Astrocyte of the spinal cord (primary cell): ENCODE data around the gene ATP6V0C.
"Not testable (repeated sequence)": the region's sequence is repeated elsewhere in the genome, so short reads cannot be mapped to it uniquely, and the experiment has no call there.

Source experiments
- DNase-seq: peaks from one replicate; pipeline ENCODE4 v3.0.0; 2011; ENCODE audit warnings: low read depth, low spot score
- H3K4me3 ChIP-seq: 2 replicates; pipeline ENCODE4 v1.5.1; 2011; ENCODE audit warnings: low read depth, mild to moderate bottlenecking, low read length, moderate library complexity
- in situ Hi-C: cut with HindIII; loops from 2 replicates; pipeline ENCODE4 v1.10.0; 2017; ENCODE audit warnings: low sequenced_read_pairs
- TF ChIP-seq, protein P1 (sequence below): IDR thresholded peaks from 2 replicates; pipeline ENCODE4 v1.5.1; 2012; ENCODE audit warnings: low read depth, mild to moderate bottlenecking, low read length, inconsistent platforms

The ATP6V0C gene

GRCh38 chr16:2529961-2530628 lies 16.3 kb downstream of the ATP6V0C start:
- no peak overlapping the region for H3K4me3 ChIP-seq
- in situ Hi-C loops, result no loop called here
- DNase-seq, result no peak
- TF ChIP-seq, protein P1, sequence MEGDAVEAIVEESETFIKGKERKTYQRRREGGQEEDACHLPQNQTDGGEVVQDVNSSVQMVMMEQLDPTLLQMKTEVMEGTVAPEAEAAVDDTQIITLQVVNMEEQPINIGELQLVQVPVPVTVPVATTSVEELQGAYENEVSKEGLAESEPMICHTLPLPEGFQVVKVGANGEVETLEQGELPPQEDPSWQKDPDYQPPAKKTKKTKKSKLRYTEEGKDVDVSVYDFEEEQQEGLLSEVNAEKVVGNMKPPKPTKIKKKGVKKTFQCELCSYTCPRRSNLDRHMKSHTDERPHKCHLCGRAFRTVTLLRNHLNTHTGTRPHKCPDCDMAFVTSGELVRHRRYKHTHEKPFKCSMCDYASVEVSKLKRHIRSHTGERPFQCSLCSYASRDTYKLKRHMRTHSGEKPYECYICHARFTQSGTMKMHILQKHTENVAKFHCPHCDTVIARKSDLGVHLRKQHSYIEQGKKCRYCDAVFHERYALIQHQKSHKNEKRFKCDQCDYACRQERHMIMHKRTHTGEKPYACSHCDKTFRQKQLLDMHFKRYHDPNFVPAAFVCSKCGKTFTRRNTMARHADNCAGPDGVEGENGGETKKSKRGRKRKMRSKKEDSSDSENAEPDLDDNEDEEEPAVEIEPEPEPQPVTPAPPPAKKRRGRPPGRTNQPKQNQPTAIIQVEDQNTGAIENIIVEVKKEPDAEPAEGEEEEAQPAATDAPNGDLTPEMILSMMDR, result no peak

DNA sequence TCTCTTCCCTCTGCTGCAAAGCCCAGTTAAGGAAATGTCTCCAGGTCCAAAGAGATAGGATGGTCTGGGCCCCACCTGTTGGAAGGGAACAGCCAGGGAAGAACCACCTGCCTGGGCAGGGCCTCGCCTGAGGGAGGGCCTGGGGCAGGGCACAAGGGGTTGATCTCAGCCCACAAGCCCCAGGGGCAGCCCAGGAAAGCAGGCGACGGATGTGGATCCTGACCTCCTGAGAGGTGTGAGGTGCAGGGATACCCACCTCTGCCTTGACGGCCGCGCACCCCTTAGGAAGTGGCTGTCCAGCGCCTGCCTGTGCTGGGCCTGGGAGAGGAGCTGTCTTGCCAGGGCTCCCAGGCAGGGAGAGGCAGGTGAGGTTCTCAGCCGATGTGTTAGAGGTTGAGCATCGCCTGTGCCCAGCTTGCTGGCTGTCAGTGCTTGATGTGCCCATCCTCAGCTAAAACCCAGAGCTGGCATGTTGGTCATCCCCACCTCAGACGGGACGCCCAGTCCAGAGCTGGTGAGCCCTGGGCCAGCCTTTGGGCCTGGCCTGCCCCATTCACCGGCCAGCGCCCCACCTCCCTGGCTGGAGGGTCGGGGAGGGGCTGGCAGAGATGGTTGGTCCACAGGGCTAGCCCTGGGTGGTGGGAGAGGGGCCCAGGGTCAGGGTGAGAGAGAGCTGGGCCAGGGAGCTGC lies 17.0 kb downstream of the ATP6V0C start:
- in situ Hi-C loops, result no loop called here
- TF ChIP-seq, protein P1, result no peak
- H3K4me3 ChIP-seq, result no peak overlapping the region
- no peak for DNase-seq

DNA sequence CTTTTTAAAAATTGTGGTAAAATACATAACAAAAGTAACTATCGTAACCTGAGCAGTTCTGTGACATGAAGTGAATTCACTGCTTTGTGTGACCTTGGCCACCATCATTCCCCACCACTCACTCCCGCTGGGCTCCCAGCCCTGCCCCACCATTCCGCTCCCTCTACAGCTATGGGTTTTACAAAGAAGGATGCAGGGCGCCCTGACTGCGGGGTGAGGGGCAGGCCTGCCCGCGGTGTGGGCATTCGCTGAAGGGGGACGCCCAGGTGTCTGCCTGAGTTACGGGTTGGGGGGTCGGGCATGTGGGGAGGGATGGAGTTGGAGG lies 17.6 kb downstream of the ATP6V0C start, which contains the start of gene CEMP1:
CEMP1 (minus strand) TSS at position 38 of the 325 bp plus-strand sequence. CDS start 335 bp downstream, outside the sequence.
- peak within 1 kb of the TSS; percentile 59 for H3K4me3 ChIP-seq
- TF ChIP-seq, protein P1, result no peak
- DNase-seq, result no peak
- in situ Hi-C loops, result no loop called here

GRCh38 chr16:2531696-2532493 lies 18.1 kb downstream of the ATP6V0C start:
- in situ Hi-C loops, result no loop called here
- TF ChIP-seq, protein P1, result no peak
- peak; percentile 98 for DNase-seq

GRCh38 chr16:2532494-2533141 lies 18.9 kb downstream of the ATP6V0C start:
- in situ Hi-C loops, result no loop called here
- peak; percentile 32 for DNase-seq
- H3K4me3 ChIP-seq, result peak overlapping the region; percentile 59
- TF ChIP-seq, protein P1, result no peak

More at GRCh38 chr16:2531696-2532493, 18.1 kb downstream of the ATP6V0C start:
- H3K4me3 ChIP-seq, result peak overlapping the region; percentile 59

DNA sequence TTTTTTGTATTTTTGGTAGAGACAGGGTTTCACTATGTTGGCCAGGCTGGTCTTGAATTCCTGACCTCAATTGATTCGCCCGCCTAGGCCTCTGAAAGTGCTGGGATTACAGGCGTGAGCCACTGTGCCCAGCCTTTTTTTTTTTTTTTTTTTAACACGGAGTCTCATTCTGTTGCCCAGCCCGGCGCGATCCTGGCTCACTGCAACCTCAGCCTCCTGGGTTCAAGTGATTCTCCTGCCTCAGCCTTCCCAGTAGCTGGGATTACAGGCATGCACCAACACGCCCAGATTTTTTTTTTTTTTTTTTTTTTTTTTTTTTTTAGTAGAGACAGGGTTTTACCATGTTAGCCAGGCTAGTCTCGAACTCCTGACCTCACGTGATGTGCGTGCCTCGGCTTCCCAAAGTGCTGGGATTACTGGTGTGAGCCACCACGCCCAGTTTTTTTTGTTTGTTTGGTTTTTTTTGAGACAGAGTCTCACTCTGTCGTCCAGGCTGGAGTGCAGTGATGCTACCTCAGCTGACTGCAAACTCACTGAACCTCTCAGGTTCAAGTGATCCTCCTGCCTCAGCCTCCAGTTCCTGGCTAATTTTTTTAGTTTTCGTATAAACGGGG lies 19.5 kb downstream of the ATP6V0C start:
- H3K4me3 ChIP-seq, result peak overlapping the region; percentile 59
- DNase-seq, in situ Hi-C loops: not testable (repeated sequence)
